Measurements from ENCODE around the gene STRBP. TPM values are rescaled to one million over a fixed set of nuclear protein-coding genes. Genes with fewer than 3 reads are reported as not detected.

The STRBP gene
- total RNA-seq, 1 experiment from 2014 or later, result 96.3 TPM

GRCh38 chr9:123218831-123219230 lies 49.6 kb downstream of the STRBP start:
- Mint-ChIP-seq H3K4me1 (peaks cover 43% of the 10 kb centered on the region), H3K27me3 (ENCODE audit: low read depth) (no peaks in the 10 kb centered on the region), H3K9me3 (no peaks in the 10 kb centered on the region), H3K27ac (no peak overlapping the region; the same call in 1 of the 2 replicates), H3K4me3 (no peak overlapping the region), H3K36me3 (no peaks in the 10 kb centered on the region)
- TF ChIP-seq ERG (CRISPR knock-in tag; IDR thresholded peaks at IDR 0.05), result no peak
- TF ChIP-seq EMX1 (CRISPR knock-in tag; IDR thresholded peaks at IDR 0.05), result no peak
- no peak for TF ChIP-seq ATF2 (CRISPR knock-in tag; IDR thresholded peaks at IDR 0.05; ENCODE audit: borderline replicate concordance, low read depth)
- no peak for TF ChIP-seq JUN (CRISPR knock-in tag; IDR thresholded peaks at IDR 0.05)
- TF ChIP-seq ARID4B (CRISPR knock-in tag; IDR thresholded peaks at IDR 0.05; ENCODE audit: borderline replicate concordance), result no peak
- no peak for TF ChIP-seq ZNF425 (CRISPR knock-in tag; conservative IDR thresholded peaks at IDR 0.05)
- TF ChIP-seq RELA (CRISPR knock-in tag; IDR thresholded peaks at IDR 0.05; ENCODE audit: borderline replicate concordance), result no peak
- no peak for TF ChIP-seq RORB (CRISPR knock-in tag; IDR thresholded peaks at IDR 0.05)
- no peak for TF ChIP-seq NR3C1 (CRISPR knock-in tag; conservative IDR thresholded peaks at IDR 0.05; ENCODE audit: low read depth)
- no peak for TF ChIP-seq ETV6 (CRISPR knock-in tag; IDR thresholded peaks at IDR 0.05)
- TF ChIP-seq TCF7 (CRISPR knock-in tag; IDR thresholded peaks at IDR 0.05; ENCODE audit: low read depth), result no peak
- no peak for TF ChIP-seq ZNF671 (CRISPR knock-in tag; IDR thresholded peaks at IDR 0.05)
- no peak for TF ChIP-seq TEAD4 (CRISPR knock-in tag; IDR thresholded peaks at IDR 0.05)
- TF ChIP-seq, protein P1, sequence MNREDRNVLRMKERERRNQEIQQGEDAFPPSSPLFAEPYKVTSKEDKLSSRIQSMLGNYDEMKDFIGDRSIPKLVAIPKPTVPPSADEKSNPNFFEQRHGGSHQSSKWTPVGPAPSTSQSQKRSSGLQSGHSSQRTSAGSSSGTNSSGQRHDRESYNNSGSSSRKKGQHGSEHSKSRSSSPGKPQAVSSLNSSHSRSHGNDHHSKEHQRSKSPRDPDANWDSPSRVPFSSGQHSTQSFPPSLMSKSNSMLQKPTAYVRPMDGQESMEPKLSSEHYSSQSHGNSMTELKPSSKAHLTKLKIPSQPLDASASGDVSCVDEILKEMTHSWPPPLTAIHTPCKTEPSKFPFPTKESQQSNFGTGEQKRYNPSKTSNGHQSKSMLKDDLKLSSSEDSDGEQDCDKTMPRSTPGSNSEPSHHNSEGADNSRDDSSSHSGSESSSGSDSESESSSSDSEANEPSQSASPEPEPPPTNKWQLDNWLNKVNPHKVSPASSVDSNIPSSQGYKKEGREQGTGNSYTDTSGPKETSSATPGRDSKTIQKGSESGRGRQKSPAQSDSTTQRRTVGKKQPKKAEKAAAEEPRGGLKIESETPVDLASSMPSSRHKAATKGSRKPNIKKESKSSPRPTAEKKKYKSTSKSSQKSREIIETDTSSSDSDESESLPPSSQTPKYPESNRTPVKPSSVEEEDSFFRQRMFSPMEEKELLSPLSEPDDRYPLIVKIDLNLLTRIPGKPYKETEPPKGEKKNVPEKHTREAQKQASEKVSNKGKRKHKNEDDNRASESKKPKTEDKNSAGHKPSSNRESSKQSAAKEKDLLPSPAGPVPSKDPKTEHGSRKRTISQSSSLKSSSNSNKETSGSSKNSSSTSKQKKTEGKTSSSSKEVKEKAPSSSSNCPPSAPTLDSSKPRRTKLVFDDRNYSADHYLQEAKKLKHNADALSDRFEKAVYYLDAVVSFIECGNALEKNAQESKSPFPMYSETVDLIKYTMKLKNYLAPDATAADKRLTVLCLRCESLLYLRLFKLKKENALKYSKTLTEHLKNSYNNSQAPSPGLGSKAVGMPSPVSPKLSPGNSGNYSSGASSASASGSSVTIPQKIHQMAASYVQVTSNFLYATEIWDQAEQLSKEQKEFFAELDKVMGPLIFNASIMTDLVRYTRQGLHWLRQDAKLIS (CRISPR knock-in tag; IDR thresholded peaks at IDR 0.05; ENCODE audit: borderline replicate concordance), result no peak
- no peak for DNase-seq (ENCODE audit: low spot score)
- ChIA-PET POLR2A (no interaction called here), CTCF (no interaction called here)
- no peak for ATAC-seq
